ENCODE data around the gene PRKAG1.

- TF ChIP-seq CTCF (IDR thresholded peaks at IDR 0.05), result no peak
- no peak for TF ChIP-seq POLR2A (IDR thresholded peaks at IDR 0.05)
These were observed 36.8 kb downstream of the PRKAG1 start for GRCh38 chr12:48981757-48982157.

Measured in body of pancreas (tissue), 4 donors.